ENCODE results near the gene CNN2.

DNA sequence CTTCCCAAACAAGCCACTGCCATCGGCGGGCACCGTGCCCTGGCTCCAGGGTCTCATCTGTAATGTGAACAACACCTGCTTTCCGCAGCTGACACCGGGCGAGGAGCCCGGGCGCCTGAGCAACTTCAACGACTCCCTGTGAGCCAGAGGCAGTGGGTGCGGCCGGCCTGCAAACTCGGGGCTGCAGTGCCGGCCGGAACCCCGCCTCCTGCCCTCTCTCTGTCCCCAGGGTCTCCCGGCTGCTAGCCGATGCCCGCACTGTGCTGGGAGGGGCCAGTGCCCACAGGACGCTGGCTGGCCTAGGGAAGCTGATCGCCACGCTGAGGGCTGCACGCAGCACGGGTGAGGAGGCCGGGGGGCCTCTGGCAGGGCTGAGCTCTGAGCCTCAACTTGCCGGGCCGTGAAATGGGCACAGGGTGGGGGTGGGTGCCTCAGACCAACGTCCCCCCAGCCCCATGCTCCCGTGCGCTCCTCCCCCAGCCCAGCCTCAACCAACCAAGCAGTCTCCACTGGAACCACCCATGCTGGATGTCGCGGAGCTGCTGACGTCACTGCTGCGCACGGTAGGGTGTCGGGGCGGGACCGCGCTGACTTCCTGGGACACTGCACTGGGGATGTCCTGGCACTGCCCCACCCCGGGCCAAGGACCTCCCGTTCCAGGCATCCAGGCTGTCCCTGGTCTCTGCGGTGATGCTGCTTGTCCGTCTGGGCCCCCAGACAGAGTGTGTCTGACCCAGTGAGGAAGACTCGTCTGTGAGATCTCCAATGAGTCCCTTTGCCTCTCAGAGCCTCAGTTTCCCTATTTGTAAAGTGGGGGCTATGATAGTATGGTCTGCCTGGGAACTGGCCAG lies 15.7 kb downstream of the CNN2 start:
- TF ChIP-seq CTCF (IDR thresholded peaks at IDR 0.05) = no peak
- no peak for TF ChIP-seq ZFX (IDR thresholded peaks at IDR 0.05; ENCODE audit: borderline replicate concordance)
